Neural cell (in vitro differentiated cells): Measurements from ENCODE around the gene PRPF40A.

Experiments used
- EP300 ChIP-seq: fragments of 450-650 bp; conservative IDR thresholded peaks from 2 replicates; pipeline ENCODE4 v1.6.1; 2014; ENCODE audit warnings: antibody characterized with exemption, mild to moderate bottlenecking, moderate library complexity; ENCODE audit not compliant: poor library complexity, severe bottlenecking
- EZH2 ChIP-seq: fragments of 200-600, 300-800 bp; shearing (Covaris generic), sonication (generic); IDR thresholded peaks from 2 replicates; pipeline ENCODE4 v1.6.1; 2014; ENCODE audit warnings: antibody characterized with exemption, low read length, borderline replicate concordance, mild to moderate bottlenecking; ENCODE audit not compliant: insufficient read depth, poor library complexity, severe bottlenecking
- MXI1 ChIP-seq: fragments of 450-650 bp; conservative IDR thresholded peaks from 2 replicates; pipeline ENCODE4 v1.6.1; 2014; ENCODE audit warnings: antibody characterized with exemption, mild to moderate bottlenecking; ENCODE audit not compliant: poor library complexity, severe bottlenecking
- SMC3 ChIP-seq: fragments of 450-650 bp; conservative IDR thresholded peaks from 2 replicates; pipeline ENCODE4 v1.6.1; 2014; ENCODE audit warnings: antibody characterized with exemption, mild to moderate bottlenecking, moderate library complexity; ENCODE audit not compliant: poor library complexity
- TF ChIP-seq, protein P1 (sequence below): fragments of 450-650 bp; IDR thresholded peaks from 2 replicates; pipeline ENCODE4 v1.5.1; 2014; ENCODE audit warnings: antibody characterized with exemption, mild to moderate bottlenecking, moderate library complexity; ENCODE audit not compliant: poor library complexity, severe bottlenecking

GRCh38 chr2:152718909-152719645 lies 1.8 kb upstream of the PRPF40A start:
- TF ChIP-seq, protein P1, sequence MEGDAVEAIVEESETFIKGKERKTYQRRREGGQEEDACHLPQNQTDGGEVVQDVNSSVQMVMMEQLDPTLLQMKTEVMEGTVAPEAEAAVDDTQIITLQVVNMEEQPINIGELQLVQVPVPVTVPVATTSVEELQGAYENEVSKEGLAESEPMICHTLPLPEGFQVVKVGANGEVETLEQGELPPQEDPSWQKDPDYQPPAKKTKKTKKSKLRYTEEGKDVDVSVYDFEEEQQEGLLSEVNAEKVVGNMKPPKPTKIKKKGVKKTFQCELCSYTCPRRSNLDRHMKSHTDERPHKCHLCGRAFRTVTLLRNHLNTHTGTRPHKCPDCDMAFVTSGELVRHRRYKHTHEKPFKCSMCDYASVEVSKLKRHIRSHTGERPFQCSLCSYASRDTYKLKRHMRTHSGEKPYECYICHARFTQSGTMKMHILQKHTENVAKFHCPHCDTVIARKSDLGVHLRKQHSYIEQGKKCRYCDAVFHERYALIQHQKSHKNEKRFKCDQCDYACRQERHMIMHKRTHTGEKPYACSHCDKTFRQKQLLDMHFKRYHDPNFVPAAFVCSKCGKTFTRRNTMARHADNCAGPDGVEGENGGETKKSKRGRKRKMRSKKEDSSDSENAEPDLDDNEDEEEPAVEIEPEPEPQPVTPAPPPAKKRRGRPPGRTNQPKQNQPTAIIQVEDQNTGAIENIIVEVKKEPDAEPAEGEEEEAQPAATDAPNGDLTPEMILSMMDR: no peak
- no peak for TF ChIP-seq MXI1
- TF ChIP-seq EZH2: no peak
- no peak for TF ChIP-seq SMC3
- no peak for TF ChIP-seq EP300
